CD4-positive, alpha-beta memory T cell (primary cell): Measurements from ENCODE around the gene MISP. TPM values are rescaled to one million over a fixed set of nuclear protein-coding genes. Genes with fewer than 3 reads are reported as not detected.
"Not testable (repeated sequence)": the region's sequence is repeated elsewhere in the genome, so short reads cannot be mapped to it uniquely, and the experiment has no call there.

Experiments used
- CTCF ChIA-PET: fragments of 350-600 bp; sonication (Branson Sonifier 250); formaldehyde crosslinking; loops from one replicate; lab custom pipeline; 2021; ENCODE audit warnings: inconsistent platforms; ENCODE audit not compliant: partially characterized antibody; lab: Charles Lee
- POLR2A ChIA-PET: fragments of 350-600 bp; sonication (Branson Sonifier 250); formaldehyde crosslinking; loops from one replicate; lab custom pipeline; 2021; ENCODE audit not compliant: partially characterized antibody; lab: Charles Lee
- DNase-seq, 5 donors: peaks; one replicate each; pipeline versions ENCODE4 v3.0.0 to v3.0.0-alpha.2; 2020 to 2022; ENCODE audit warnings: mixed read lengths in 1 of 5
- H3K27ac ChIP-seq: one replicate; pipeline ENCODE4 v1.7.0; 2013; ENCODE audit warnings: low read depth, low read length
- H3K27me3 ChIP-seq: 2 replicates; pipeline ENCODE4 v1.7.0; 2013; ENCODE audit warnings: mild to moderate bottlenecking, low read length, moderate library complexity; ENCODE audit not compliant: insufficient read depth
- H3K36me3 ChIP-seq: 2 replicates; pipeline ENCODE4 v1.7.0; 2013; ENCODE audit warnings: mild to moderate bottlenecking, low read length, moderate library complexity; ENCODE audit not compliant: insufficient read depth
- H3K4me1 ChIP-seq: 2 replicates; pipeline ENCODE4 v1.7.0; 2013; ENCODE audit warnings: mild to moderate bottlenecking, low read length, moderate library complexity; ENCODE audit not compliant: insufficient read depth
- H3K4me3 ChIP-seq, 2 donors: one replicate each; pipeline ENCODE4 v1.7.0; 2013; ENCODE audit warnings: low read length in 2 of 2, mild to moderate bottlenecking in 1 of 2
- H3K9me3 ChIP-seq, 2 donors: one replicate each; pipeline ENCODE4 v1.7.0; 2013; ENCODE audit warnings: low read length in 2 of 2, control low read depth in 1 of 2; ENCODE audit not compliant: control insufficient read depth in 1 of 2
- H3K27ac Mint-ChIP-seq, 7 donors: one replicate each; pipeline ENCODE4 v1.8.0; 2020 to 2021; ENCODE audit warnings: mixed read lengths in 7 of 7, mild to moderate bottlenecking in 6 of 7, inconsistent platforms in 3 of 7, moderate library complexity in 3 of 7
- H3K27me3 Mint-ChIP-seq, 2 donors: one replicate each; pipeline ENCODE4 v1.8.0; 2020 to 2021; ENCODE audit warnings: mixed read lengths in 2 of 2
- H3K36me3 Mint-ChIP-seq, 2 donors: one replicate each; pipeline ENCODE4 v1.8.0; 2020 to 2021; ENCODE audit warnings: mixed read lengths in 2 of 2, inconsistent platforms in 1 of 2, mild to moderate bottlenecking in 1 of 2
- H3K4me1 Mint-ChIP-seq, 4 donors: one replicate each; pipeline ENCODE4 v1.8.0; 2020 to 2021; ENCODE audit warnings: mixed read lengths in 4 of 4, mild to moderate bottlenecking in 1 of 4
- H3K4me3 Mint-ChIP-seq, 8 donors: one replicate each; pipeline ENCODE4 v1.8.0; 2020 to 2021; ENCODE audit warnings: mixed read lengths in 8 of 8, mild to moderate bottlenecking in 7 of 8, moderate library complexity in 6 of 8, inconsistent platforms in 3 of 8
- H3K9me3 Mint-ChIP-seq, 8 donors: one replicate each; pipeline ENCODE4 v1.8.0; 2020 to 2021; ENCODE audit warnings: mixed read lengths in 8 of 8, mild to moderate bottlenecking in 5 of 8, inconsistent platforms in 3 of 8, moderate library complexity in 1 of 8
- intact Hi-C: fragments of 100-400 bp; cut with micrococcal nuclease; formaldehyde crosslinking; loops from one replicate; pipeline ENCODE4 v1.15.1; 2023
- polyA plus RNA-seq, 2 donors: library from polyadenylated mRNA; unstranded; fragments of 300-500 nt; fragmentation: Illumina TruSeq; gene quantifications; one replicate each; pipeline ENCODE4 v1.2.3, GENCODE V29; 2021
- total RNA-seq, 2 experiments: library from RNA; stranded (reverse); gene quantifications; one replicate each; pipeline ENCODE4 v1.2.3, GENCODE V29; 2021

Gene MISP
- total and polyA plus RNA-seq, 4 experiments from 2014 or later, result not detected

- Histone ChIP-seq H3K9me3 (no peaks in the 10 kb centered on the region), H3K27ac (no peak overlapping the region), H3K4me3 (no peak overlapping the region), H3K27me3 (no peaks in the 10 kb centered on the region), H3K4me1 (no peaks in the 10 kb centered on the region), H3K36me3 (no peaks in the 10 kb centered on the region)
- peaks cover 0 to 2% (median 0%) of the 10 kb centered on the region in 4 donors for H3K4me1 Mint-ChIP-seq
- peaks cover 0 to 9% (median under 1%) of the 10 kb centered on the region in 8 donors for H3K9me3 Mint-ChIP-seq
- no peak overlapping the region for H3K4me3 Mint-ChIP-seq
- no peaks in the 10 kb centered on the region for H3K36me3 Mint-ChIP-seq
- DNase-seq, result peak in 2 of 5 donors; percentile 4 to 28
- ChIA-PET CTCF (interaction anchor here (0.9 kb wide), 1 partner anchor 158 kb away, joined by 5 read pairs; no protein-coding TSS in a partner anchor), POLR2A (interaction anchor here (0.6 kb wide), 1 partner anchor 84 kb away, joined by 3 read pairs; no protein-coding TSS in a partner anchor)
- intact Hi-C loops, result no loop called here
- peaks cover 0 to 2% of the 10 kb centered on the region in 2 donors for H3K27me3 Mint-ChIP-seq
- no peak overlapping the region for H3K27ac Mint-ChIP-seq
Observed at GRCh38 chr19:741506-742131, 9.3 kb upstream of the MISP start.

GRCh38 chr19:742540-743075 lies 8.3 kb upstream of the MISP start:
- Mint-ChIP-seq H3K27me3 (no peaks in the 10 kb centered on the region), H3K4me1 (no peaks in the 10 kb centered on the region), H3K36me3 (no peaks in the 10 kb centered on the region), H3K9me3 (peaks cover 0 to 9% (median under 1%) of the 10 kb centered on the region in 8 donors), H3K27ac (no peak overlapping the region), H3K4me3 (no peak overlapping the region)
- intact Hi-C loops, result no loop called here
- no peaks in the 10 kb centered on the region for H3K36me3 ChIP-seq
- H3K9me3 ChIP-seq, result no peaks in the 10 kb centered on the region
- peak in 1 of 5 donors; percentile 27 for DNase-seq
- no peaks in the 10 kb centered on the region for H3K4me1 ChIP-seq
- CTCF ChIA-PET, result no interaction called here
- H3K27ac ChIP-seq, result no peak overlapping the region
- H3K27me3 ChIP-seq, result no peaks in the 10 kb centered on the region
- H3K4me3 ChIP-seq, result no peak overlapping the region
- POLR2A ChIA-PET, result no interaction called here

- H3K4me1 Mint-ChIP-seq, result no peaks in the 10 kb centered on the region
- ChIA-PET CTCF (no interaction called here), POLR2A (no interaction called here)
Observed at GRCh38 chr19:743168-743687, 7.7 kb upstream of the MISP start.

GRCh38 chr19:745138-745537 lies 5.8 kb upstream of the MISP start:
- POLR2A ChIA-PET, H3K36me3 Mint-ChIP-seq, H3K4me3 Mint-ChIP-seq, intact Hi-C loops, H3K27ac Mint-ChIP-seq, H3K27me3 ChIP-seq, H3K4me1 ChIP-seq, CTCF ChIA-PET, H3K9me3 Mint-ChIP-seq, H3K4me3 ChIP-seq, DNase-seq, H3K27ac ChIP-seq, H3K36me3 ChIP-seq, H3K4me1 Mint-ChIP-seq, H3K9me3 ChIP-seq, H3K27me3 Mint-ChIP-seq: not testable (repeated sequence)

More at GRCh38 chr19:743168-743687, 7.7 kb upstream of the MISP start:
- H3K36me3 ChIP-seq, result no peaks in the 10 kb centered on the region
- Mint-ChIP-seq H3K36me3 (no peaks in the 10 kb centered on the region), H3K9me3 (peaks cover 0 to 9% (median under 1%) of the 10 kb centered on the region in 8 donors), H3K27me3 (no peaks in the 10 kb centered on the region), H3K4me3 (no peak overlapping the region), H3K27ac (no peak overlapping the region)
- no peak overlapping the region for H3K4me3 ChIP-seq
- no peaks in the 10 kb centered on the region for H3K9me3 ChIP-seq
- H3K27ac ChIP-seq, result no peak overlapping the region
- intact Hi-C loops, result no loop called here
- no peaks in the 10 kb centered on the region for H3K4me1 ChIP-seq
- H3K27me3 ChIP-seq, result no peaks in the 10 kb centered on the region
- peak in 1 of 5 donors; percentile 8 for DNase-seq

- DNase-seq, result peak in 1 of 5 donors; percentile 30
- H3K4me3 Mint-ChIP-seq, result no peak overlapping the region
- Histone ChIP-seq H3K27ac (no peak overlapping the region), H3K4me3 (no peak overlapping the region), H3K36me3 (no peaks in the 10 kb centered on the region), H3K27me3 (no peaks in the 10 kb centered on the region), H3K4me1 (no peaks in the 10 kb centered on the region), H3K9me3 (no peaks in the 10 kb centered on the region)
- peaks cover 0 to 9% (median under 1%) of the 10 kb centered on the region in 8 donors for H3K9me3 Mint-ChIP-seq
- ChIA-PET CTCF (no interaction called here), POLR2A (no interaction called here)
- H3K4me1 Mint-ChIP-seq, result no peaks in the 10 kb centered on the region
- no peaks in the 10 kb centered on the region for H3K27me3 Mint-ChIP-seq
- intact Hi-C loops, result no loop called here
- H3K27ac Mint-ChIP-seq, result no peak overlapping the region
- H3K36me3 Mint-ChIP-seq, result no peaks in the 10 kb centered on the region
Observed at GRCh38 chr19:746208-746819, 4.6 kb upstream of the MISP start.

GRCh38 chr19:746956-747355 lies 4.0 kb upstream of the MISP start:
- no peaks in the 10 kb centered on the region for H3K27me3 Mint-ChIP-seq
- ChIA-PET CTCF (no interaction called here), POLR2A (no interaction called here)
- H3K9me3 ChIP-seq, result no peaks in the 10 kb centered on the region
- H3K4me1 ChIP-seq, result no peaks in the 10 kb centered on the region
- H3K4me3 Mint-ChIP-seq, result no peak overlapping the region
- intact Hi-C loops, result no loop called here
- no peaks in the 10 kb centered on the region for H3K4me1 Mint-ChIP-seq
- H3K27me3 ChIP-seq, result no peaks in the 10 kb centered on the region
- H3K9me3 Mint-ChIP-seq, result peaks cover 0 to 9% (median under 1%) of the 10 kb centered on the region in 8 donors
- no peak overlapping the region for H3K4me3 ChIP-seq
- DNase-seq, result peak in 1 of 5 donors; percentile 19
- no peak overlapping the region for H3K27ac Mint-ChIP-seq
- H3K36me3 Mint-ChIP-seq, result no peaks in the 10 kb centered on the region
- H3K36me3 ChIP-seq, result no peaks in the 10 kb centered on the region
- H3K27ac ChIP-seq, result no peak overlapping the region

- Histone ChIP-seq H3K4me1 (no peaks in the 10 kb centered on the region), H3K9me3 (no peaks in the 10 kb centered on the region), H3K36me3 (no peaks in the 10 kb centered on the region), H3K27me3 (no peaks in the 10 kb centered on the region), H3K27ac (no peak overlapping the region), H3K4me3 (no peak overlapping the region)
- no peaks in the 10 kb centered on the region for H3K27me3 Mint-ChIP-seq
- DNase-seq, result peak in 1 of 5 donors; percentile 36
- H3K4me3 Mint-ChIP-seq, result no peak overlapping the region
- intact Hi-C loops, result no loop called here
- no peaks in the 10 kb centered on the region for H3K36me3 Mint-ChIP-seq
- peaks cover 0 to 9% (median under 1%) of the 10 kb centered on the region in 8 donors for H3K9me3 Mint-ChIP-seq
- ChIA-PET POLR2A (no interaction called here), CTCF (no interaction called here)
- no peaks in the 10 kb centered on the region for H3K4me1 Mint-ChIP-seq
- no peak overlapping the region for H3K27ac Mint-ChIP-seq
Observed at GRCh38 chr19:747432-748273, 3.3 kb upstream of the MISP start.
